ENCODE data around the gene TANGO2.

TANGO2 gene

DNA sequence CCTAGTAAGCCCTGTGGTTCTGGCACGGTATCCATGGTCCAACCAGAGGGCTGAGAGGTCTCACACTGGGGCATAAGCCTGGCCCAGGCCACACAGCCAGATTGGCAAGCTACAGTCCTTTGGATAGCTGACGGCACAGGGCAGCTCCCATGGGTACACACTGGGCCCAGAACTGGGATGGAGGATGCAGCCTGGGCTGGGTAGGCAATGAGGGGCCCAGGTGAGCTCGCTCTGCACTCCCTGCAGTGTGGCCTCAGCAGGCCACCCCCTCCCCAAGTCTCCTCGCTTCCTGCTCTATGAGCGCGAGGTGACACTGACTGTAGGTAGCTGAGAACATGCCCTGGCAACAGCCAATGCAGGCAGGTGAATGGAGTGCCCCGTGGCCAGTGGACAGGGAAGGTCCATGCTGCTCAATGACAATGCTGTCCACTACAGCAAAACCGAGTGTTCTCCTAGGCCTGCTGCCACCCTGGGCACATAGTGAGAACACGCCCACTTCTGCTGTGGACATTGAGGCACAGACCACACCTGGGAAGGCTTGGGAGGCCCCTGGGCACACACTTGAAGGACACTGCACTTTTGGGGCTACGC lies 8.1 kb upstream of the TANGO2 start:
- DNase-seq (ENCODE audit: low read depth), result no peak

DNA sequence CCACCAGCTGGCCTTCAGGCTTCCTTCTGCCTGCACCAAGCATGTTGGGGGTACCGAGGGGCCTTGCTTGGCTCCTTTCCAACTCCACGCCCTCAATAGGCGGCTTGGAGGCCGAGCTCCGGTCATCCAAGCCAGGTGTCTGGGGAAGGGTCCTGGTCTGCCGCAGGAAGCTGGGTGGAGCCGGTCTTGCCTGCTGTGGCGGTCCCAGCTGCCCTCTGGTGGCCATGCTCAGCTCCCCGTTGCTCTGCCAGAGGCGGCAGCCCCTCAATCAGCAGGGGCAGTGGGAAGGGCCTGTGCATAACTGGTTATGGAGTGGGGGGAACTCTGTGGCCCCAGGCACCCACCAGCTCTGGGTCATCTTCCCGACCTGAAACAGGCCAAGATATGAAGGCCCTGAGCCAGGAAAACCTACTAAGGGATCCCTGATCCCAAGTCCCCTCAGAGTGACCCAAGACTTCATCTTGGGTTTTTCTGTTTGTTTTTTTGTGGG lies 7.5 kb upstream of the TANGO2 start:
- no peak for DNase-seq (ENCODE audit: low read depth)

DNA sequence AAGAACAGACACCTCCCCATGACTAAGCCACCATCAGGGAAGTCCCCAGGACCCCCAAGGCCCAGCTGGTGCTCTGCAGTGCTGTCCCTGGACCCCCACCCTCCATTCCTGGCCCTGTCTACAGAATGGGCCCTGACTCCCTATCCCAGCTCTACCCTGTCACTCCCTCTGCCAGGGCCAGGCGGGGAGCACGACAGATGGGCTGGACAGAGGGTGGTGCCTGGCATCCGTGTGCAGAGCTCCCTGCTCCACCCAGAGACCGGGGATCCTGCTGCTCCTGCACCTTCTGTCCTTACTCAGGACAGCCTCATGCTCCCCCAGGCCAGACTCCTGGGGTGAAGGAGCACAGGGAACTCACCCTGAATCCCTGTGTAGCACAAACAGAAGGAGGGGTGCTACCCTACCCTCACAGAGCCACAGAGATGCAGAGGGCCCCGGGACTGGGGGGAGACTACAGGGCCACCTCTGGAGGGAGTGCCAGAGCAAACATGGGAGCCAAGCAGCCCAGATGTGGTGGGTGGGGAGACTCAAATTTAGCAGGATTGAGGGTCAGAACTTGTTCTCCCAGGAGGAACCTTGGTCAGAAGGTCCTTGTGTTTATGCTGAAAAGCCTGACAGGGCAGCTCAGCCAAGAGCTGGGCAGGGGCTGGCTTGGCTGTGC lies 6.3 kb upstream of the TANGO2 start:
- DNase-seq (ENCODE audit: low read depth), result no peak

DNA sequence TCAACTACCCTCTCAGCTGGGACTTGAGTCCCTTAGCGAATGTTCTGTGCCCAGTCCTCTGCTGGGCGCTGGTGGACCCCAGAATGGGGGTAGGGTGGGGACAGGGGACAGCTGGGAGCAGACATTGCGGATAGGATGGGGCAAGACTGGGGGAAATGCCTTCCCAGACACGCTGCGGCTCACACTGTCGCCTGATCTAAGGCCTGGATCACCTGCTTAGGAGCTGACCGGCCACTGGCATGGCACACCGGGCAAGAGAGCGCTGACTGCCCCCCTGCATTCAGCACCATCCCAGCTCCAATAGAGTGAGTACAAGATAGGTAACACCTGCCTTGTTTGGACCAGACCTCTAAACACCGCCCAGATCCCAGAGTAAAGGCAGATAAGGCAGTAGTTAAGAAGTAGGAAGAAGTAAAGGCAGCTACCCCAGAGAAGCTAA lies 5.7 kb upstream of the TANGO2 start:
- no peak for DNase-seq (ENCODE audit: low read depth)

DNA sequence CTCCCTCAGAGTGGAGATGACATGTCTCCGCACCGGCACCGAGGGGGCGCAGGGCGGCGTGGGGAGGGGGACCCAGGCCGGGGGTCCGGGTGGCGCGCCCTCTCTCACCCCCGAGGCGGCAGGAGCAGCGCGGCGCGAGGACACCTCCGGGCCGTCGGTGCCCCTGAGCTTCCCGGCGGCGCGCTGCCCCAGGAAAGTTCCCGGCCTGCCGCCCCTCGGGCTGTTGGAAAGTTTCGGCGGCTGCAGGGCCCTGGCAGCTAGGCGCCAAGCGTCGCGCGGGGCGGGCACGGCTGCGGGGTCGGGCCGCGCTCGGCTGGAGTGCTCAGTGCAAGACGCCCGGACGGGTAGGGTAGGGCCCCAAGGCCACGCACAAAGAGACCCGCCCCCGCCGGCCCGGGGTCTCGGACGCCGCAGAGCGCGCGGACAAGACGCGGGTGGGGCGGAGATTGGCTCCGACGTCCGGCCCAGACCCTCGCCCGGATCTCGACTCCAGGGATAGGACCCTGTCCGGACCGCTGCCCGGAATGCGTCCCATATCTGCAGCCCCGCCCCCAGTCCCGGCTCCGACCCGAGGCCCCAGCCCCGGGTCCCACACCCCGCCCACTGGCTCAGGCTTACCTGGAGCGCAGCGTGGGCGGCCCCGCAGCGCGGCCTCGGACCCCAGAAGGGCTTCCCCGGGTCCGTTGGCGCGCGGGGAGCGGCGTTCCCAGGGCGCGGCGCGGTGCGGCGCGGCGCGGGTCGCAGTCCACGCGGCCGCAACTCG lies 4.8 kb upstream of the TANGO2 start:
- no peak for DNase-seq (ENCODE audit: low read depth)

DNA sequence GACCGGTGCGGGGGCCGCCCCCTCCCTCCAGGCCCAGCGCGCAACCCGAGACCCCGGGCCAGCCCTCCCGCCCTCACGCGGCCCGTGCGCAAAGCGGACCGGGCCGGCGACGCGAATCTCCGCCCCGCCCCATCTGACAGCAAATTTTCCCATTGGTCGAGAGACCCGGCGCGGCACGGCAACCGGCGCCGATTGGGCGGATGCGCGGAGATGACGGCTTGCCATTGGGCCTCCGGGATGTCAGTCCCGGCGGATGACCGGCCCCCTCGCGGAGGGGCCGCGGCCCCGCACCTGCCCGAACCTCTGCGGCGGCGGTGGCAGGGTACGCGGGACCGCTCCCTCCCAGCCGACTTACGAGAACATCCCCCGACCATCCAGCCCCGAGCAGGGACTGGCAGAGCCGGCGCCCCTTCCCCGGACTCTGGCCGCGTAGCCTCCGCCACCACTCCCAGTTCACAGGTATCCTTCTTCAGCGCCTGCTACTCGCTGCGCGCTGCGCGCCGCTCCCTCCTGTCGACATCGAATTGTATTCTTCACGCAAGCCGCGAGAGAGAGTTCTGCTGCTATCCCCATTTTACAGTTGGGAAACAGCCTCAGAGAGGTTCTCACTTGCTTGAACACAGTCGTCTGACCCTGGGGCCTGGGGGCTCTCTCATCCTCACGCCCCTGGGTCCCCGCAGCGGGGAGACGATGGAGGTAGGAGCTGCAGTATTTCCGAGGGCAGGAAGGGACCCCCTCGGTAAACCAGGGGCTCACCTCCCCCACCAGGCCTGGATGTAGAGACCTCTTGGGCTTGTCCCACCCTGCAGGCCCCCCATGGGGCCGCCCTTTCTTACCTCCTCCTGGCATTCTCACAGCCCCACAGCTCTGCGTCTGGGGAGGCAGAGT lies 3.9 kb upstream of the TANGO2 start, which contains the start of gene ARVCF:
Gene ARVCF, minus strand, starts transcription at position 90 of the 888 bp plus-strand sequence. CDS start 26,029 bp downstream, outside the sequence.
- DNase-seq (ENCODE audit: low read depth), result peak; percentile 86

DNA sequence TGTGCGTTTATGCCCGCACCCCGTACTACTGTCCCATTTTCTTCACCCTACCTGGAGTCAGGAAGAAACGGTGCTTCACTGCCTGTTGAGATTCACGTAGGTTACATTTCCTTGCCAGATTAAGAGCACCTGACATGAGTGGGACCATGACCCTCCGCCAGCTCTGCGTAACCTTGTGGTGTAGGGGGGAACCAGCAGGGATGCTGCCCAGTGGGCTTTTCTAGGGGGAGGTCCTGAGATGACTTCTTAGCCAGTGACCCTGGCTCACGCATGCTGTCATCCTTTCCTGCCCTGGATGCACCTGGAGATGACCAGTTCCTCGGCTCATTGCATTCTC lies 3.3 kb upstream of the TANGO2 start:
- DNase-seq (ENCODE audit: low read depth), result no peak

DNA sequence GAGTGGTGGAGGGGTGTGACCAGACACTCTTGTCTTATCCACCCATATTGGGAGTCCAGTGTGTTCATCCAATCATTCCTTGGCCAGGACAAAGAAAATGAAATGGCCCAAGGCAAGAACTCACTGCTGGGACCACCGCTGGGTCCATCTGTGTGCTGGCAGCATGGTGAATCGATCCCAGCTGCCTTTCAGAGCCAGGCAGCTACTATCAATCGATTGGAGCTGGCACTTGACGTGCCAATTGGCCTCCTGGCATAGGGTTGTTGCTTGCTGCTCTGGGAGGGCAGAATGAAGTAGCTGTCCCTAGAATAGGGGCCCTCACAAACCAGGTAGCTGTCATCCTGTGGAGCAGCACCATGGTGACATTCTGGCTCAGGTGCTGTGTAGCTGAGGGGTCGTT lies 2.9 kb upstream of the TANGO2 start:
- DNase-seq (ENCODE audit: low read depth), result no peak

DNA sequence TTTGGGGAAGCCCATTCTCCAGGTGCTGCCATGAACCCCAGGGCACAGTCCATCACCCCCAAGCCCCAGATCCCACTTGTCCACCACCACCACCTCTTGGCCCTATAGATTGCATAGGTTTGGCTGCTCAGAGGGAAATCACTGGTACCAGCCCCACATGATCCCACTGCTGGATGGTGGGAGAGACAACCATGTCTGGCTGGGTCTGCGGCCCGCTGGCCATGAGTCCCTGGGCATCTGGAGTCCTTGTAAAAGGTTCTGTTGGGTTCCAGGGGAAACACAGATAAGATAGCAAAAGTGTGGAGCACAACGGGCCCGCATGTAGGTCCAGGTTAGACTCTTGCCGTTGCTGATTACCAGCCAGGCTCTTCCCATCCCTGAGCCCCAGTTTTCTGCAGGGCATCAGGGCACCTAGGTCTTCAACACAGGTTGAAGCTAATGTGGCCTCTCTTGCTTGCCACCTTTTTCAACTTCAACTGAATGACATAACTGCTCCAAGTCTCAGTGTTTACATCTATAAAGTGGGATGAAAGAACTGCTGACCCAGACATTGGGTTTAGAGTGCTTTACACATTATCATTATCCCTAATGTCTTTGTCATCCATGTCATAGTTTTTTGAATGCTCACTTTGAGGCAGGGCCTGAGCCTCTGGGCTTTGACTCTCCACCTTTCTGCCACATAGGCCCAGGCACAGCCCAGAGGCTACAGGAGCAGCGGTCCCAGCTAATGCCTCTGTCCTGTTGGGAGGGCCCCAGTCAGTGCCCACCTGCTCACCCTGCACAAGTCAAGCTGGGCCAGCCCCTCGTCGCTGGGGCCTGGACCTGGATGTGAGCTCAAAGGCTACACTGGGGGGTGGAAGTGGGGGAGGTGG lies 1.0 kb upstream of the TANGO2 start:
- no peak for DNase-seq (ENCODE audit: low read depth)

DNA sequence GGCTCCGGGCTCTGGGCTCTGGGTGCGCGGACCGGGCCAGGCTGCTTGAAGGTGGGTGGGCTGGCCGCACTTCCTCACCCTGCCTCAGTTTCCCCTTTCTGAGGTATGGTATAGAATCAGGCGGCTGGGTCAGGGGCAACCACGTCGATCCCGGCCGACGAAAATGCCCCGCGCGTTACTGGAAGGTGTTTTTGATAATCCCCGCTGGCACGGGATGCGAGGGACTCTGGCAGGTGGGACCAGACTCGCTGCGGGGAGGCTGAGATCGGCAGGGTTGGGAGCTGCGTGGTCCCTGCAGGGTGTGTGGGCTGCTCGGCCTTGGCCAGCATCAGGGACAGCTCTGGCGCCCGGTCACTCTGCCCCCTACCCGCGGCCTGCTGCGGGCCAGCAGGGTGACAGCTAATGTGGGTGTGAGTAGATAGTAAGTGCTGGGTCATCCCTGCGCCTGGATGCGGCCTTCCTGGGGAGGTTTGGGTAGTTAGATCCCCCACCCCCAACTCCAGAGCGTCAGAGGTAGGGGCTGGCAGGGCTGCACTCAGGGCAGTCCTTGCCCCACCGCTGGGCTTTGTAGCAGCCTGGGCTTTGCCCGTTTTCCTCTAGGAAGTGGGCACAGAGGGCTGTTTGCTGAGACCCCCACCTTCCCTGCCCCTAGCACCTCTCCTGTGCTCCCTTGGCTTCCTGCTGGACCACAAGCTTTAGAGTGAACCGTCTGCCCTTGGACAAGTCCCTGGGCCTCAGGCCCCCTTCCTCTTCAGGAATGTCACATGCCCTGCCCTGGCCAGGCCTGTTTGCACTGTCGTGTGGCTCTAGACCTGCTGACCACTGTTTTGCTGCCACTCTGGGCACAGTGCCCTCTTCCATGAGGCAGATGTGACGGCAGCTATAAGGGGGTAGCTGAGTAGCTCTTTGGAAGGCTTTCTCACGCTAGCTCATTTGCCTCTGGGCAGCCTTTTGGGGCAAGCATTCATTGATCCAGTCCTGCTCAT lies 579 bp downstream of the TANGO2 start:
- DNase-seq (ENCODE audit: low read depth), result no peak

DNA sequence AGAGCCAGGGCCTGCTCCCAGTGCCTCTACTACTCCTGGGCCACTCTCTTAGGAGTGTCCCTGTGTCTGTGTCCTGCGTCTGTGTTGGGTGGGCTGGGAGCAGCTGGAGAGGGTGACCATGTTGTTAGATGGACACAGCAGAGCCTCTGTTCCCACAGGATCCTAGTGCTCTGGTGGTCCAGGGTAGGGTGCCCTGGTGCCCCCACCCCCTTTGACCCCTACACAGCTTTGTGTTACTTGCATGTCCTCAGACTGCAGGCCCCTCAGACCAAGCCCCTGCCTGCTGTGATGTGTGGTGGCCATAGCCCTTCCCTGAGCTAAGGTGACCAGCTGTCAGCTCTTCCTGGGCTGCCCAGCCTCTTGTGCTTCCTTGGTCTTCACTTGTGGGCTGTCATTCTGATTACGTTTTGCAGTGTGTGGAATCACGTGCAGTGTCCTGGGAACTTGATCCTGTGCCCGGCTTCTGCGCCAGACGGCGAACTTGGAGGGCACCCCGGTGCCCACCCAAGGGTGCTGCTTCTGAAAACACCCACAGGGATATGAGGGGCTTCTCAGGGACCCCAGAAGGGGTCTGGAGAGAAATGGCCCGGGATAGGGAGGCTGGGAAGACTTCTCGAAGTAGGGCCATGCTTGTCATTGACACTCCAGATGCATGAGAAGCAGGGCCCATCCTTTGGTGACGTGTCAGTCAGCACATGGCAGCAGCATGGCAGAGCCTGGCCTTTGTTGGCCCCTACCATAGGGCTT lies 1.5 kb downstream of the TANGO2 start:
- no peak for DNase-seq (ENCODE audit: low read depth)

DNA sequence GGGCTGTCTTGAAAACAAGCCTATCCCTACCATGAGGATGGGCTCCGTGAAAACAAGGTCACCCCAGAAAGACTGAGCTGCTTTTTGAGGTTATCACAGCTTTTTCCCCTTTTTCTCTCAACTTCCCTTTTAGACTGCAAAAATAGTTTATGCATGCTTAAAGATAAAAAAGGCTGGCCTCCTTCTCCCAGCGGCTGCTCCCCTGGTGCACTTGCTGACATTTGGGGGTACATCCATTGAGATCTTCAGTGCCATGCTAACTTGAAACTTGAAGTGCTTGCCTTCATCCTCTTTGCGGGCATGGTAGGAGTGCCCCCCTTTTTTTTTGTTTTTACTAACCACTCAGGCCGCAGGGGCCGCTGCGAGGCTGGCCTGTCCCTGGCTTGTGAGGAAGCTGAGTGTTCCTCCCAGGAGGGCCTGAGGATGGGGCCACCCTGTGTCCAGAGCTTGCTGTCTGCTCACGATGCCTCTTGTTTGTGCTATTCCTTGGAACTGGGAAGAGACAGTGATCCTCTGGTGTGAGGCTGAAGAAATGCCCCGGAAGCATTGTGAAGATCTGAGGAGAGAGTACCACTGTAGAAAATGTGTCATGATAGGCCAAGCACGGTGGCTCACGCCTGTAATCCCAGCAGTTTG lies 2.2 kb downstream of the TANGO2 start:
- DNase-seq (ENCODE audit: low read depth), result no peak

DNA sequence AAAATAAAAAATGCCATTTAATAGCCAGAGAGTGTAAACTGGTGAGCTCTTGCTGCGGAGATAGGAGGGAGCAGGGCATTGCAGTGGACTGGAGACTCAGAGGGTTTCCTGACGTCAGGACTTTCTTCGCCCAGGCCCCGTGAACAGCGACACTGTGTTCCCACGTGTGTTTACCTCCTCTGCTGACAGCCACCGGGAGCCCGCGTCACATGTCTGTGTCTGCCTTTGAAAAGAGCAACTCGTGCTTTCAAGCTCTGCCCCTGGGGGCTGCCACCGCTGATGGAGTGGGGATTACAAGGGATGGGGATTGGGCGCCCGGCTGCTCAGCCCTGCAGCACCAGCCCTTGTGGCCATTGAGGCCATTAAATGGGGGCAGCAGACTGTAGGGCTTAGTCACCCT lies 3.3 kb downstream of the TANGO2 start:
- DNase-seq (ENCODE audit: low read depth), result no peak

DNA sequence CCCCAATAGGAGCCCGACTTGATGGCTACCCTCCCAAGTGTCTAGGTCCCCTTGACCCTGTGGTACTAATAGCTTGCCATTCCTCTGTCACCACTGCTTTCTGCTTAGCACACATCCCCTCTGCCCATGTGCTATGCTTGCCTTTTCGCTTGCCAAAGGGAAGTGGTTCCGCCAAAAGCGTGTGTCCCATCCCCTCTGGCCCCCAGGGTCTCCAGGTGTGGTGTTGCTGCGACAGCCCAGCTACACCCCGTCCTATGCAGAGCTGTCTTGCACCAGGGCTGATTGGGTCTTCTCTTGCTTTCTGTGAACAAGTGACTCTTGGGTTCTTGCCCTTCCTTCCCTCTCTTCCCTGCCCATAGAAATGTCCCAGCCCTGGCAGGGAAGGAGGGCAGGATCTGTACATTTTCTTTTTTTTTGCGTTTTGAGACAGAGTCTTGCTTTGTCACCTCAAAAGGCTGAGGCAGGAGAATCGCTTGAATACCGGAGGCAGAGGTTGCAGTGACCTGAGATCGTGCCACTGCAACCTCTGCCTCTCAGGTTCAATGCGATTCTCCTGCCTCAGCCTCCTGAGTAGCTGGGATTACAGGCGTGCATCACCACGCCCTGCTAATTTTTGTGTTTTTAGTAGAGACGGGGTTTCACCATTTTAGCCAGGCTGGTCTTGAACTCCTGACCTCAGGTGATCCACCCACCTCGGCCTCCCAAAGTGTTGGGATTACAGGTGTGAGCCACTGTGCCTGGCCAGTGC lies 3.9 kb downstream of the TANGO2 start:
- no peak for DNase-seq (ENCODE audit: low read depth)

DNA sequence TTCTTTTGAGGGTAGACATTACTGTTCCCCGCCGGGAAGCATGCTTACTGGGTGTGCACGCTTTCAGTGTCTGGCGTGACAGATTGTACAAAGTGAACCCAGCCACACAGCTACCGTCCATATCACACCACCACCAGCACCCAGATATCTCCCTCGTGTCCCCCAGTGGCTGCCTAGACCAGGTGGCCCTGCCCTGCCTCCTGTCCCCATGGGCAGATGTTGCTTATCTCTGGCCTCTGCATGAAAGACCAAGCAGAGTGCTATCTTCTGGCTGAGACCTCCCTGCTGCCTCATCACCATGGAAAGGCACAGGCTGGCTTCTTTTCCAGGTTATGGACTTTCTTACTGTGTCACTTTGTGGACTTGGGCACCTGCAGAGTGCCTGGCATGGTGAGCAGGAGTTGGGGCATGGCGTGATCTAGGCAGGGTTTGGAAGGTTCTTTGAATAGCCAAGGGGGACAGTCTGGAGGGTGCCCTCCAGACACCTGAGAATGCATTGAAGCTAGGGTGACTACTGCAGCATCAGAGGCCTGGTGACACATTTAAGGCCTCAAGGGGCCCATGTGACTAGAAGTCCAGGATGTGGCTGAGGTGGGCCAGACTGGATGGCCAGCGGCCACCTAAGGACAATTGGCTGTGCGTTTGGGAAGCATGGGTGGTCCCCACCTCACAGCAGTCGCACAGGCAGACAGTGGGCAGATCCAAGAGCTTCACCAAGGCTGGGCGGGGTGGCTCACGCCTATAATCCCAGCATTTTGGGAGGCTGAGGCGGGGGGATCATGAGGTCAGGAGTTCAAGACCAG lies 4.7 kb downstream of the TANGO2 start:
- DNase-seq (ENCODE audit: low read depth), result no peak

DNA sequence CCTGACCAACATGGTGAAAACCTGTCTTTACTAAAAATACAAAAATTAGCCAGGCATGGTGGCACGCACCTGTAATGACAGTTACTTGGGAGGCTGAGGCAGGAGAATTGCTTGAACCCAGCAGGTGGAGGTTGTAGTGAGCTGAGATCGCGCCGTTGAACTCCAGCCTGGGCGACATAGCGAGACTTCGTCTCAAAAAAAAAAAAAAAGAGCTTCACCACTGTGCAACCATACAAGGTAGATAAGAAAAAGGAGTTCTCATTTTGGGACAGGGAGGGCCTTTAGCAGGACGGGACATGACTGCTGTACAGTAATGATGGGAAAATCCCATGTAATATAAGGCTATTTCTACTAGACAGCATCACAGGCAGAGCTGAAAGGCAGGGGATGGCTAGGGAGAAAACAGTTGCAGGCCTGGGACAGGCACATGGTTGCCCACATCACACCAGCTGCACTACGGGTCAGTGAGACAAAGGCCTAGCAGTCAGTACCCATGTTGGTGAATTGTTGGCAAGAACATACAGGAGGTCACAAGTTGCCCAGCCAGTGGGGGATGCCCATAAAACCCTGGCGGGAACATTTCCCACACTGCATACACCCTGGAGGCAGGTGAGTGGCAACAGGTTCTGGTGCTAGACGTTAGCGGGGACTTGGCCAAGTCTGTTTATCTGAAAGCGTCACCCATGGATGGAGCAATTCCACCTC lies 5.4 kb downstream of the TANGO2 start:
- DNase-seq (ENCODE audit: low read depth), result no peak
